Kidney epithelial cell (primary cell): Measurements from ENCODE around the gene MMP2. TPM values are rescaled to one million over a fixed set of nuclear protein-coding genes. Genes with fewer than 3 reads are reported as not detected.

Source experiments
- DNase-seq: peaks from one replicate; pipeline ENCODE4 v3.0.0-alpha.2; 2010; ENCODE audit warnings: low read depth
- H3K27me3 ChIP-seq: 2 replicates; pipeline ENCODE4 v1.6.0; 2011; ENCODE audit warnings: low read length; ENCODE audit not compliant: control insufficient read depth, insufficient read depth
- H3K36me3 ChIP-seq: 2 replicates; pipeline ENCODE4 v1.5.1; 2011; ENCODE audit warnings: low read length; ENCODE audit not compliant: control insufficient read depth, insufficient read depth
- H3K4me3 ChIP-seq: 2 replicates; pipeline ENCODE4 v1.5.1; 2011; ENCODE audit warnings: low read depth, mild to moderate bottlenecking, control low read depth, low read length
- total RNA-seq: library from RNA; depleted of rRNA; stranded (reverse); fragments of >200 nt; gene quantifications from 2 replicates; pipeline ENCODE4 v1.2.3, GENCODE V29; 2015
- TF ChIP-seq, protein P1 (sequence below): IDR thresholded peaks from 2 replicates; pipeline ENCODE4 v1.5.1; 2011; ENCODE audit warnings: mild to moderate bottlenecking, moderate library complexity, low read length, control low read depth, inconsistent platforms; ENCODE audit not compliant: insufficient read depth, poor library complexity, severe bottlenecking

Gene MMP2
- total RNA-seq, 1 donor from 2014 or later: 188 TPM

DNA sequence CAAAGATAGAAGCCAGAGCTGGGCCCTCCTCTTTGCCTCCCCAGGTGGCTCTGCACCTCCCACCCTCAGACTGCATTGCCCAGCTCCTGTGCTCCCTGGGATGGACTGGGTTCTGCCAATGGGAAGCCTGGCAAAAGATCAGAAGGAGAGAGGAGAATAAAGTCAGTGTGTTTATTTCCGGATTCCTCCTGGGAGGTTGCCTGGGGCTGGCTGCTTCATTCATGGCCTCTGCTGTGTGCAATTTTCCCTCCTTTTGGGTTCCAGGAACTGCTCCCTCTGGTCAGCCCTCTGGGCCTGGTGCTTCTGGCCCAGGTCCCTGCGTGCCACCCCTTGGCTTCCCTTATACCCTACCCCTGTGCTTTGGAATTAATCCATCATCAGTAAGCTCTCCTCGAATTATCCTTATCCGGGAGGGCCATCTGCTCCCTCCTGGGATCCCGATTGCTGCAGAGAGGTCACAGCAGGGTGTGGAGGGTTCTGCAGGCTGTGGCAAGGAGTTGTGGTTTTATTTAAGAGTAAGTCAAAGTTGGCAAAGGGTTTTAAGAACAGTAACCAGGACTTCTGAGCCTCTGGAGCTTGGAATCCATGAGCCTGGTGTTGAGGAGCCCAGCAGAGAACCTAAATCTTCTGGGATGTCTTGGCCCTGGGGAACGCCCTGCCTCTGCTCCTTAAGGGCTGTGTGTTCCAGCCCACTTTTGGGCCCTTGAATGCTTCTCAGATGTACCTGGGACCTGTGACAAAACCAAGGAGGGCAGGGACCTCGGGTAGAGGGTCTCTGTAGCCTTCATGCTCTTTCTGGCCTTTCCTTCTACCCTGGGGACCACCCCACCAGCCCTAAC is 8.2 kb upstream of the MMP2 start:
- H3K4me3 ChIP-seq: no peak overlapping the region

DNA sequence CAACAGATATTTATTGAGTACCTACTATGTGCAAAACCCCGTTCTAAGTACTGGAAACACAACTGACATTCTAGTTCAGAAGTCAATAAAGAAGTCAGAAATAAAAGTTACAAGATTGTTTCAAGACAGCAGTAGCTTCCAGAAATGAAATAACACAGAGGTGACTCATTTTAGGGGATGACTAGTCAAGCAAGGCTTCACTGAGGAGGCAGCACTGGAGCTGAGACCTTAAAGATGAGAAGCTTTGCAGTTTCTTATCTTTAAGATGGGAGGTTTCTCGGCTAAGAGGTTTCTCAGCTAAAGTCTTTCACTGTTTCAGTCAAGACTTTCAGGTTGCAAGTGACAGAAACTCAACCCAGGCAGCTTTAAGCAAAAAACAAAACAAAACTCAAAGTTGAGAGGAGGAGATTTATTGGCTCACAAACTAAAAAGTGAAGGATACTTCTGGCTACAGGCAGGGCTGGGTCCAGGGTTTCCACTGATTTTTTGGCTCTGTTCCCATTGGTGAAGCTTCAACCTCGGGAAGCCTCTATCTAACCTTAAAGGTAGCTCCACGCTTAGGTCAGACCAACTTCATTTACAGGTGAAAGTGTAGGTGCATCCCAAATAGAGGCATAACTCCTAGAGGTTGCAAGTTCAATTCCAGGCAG is 7.4 kb upstream of the MMP2 start:
- peak; percentile 77 for DNase-seq
- H3K36me3 ChIP-seq: no peaks in the 10 kb centered on the region
- H3K27me3 ChIP-seq: no peaks in the 10 kb centered on the region
- TF ChIP-seq, protein P1, sequence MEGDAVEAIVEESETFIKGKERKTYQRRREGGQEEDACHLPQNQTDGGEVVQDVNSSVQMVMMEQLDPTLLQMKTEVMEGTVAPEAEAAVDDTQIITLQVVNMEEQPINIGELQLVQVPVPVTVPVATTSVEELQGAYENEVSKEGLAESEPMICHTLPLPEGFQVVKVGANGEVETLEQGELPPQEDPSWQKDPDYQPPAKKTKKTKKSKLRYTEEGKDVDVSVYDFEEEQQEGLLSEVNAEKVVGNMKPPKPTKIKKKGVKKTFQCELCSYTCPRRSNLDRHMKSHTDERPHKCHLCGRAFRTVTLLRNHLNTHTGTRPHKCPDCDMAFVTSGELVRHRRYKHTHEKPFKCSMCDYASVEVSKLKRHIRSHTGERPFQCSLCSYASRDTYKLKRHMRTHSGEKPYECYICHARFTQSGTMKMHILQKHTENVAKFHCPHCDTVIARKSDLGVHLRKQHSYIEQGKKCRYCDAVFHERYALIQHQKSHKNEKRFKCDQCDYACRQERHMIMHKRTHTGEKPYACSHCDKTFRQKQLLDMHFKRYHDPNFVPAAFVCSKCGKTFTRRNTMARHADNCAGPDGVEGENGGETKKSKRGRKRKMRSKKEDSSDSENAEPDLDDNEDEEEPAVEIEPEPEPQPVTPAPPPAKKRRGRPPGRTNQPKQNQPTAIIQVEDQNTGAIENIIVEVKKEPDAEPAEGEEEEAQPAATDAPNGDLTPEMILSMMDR: no peak
- H3K4me3 ChIP-seq: no peak overlapping the region

More for the DNA sequence above, 8.2 kb upstream of the MMP2 start:
- Histone ChIP-seq H3K27me3 (no peaks in the 10 kb centered on the region), H3K36me3 (no peaks in the 10 kb centered on the region)
- no peak for DNase-seq
- TF ChIP-seq, protein P1: no peak

DNA sequence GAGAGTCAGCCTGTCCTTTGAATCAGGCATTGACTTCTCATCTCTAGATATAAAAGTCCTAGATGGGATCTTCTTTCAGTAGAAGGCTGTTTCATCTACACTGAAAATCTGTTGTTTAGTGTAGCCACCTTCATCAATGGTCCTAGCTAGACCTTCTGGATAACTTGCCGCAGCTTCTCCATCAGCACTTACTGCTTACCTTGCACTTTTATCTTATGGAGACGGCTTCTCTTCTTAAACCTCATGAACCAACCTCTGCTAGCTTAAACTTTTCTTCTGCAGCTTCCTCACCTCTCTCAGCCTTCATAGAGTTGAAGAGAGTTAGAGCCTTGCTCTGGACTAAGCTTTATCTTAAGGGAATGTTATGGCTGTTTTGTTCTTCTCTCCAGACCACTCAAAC is 5.4 kb upstream of the MMP2 start:
- no peaks in the 10 kb centered on the region for H3K27me3 ChIP-seq
- no peak for DNase-seq
- TF ChIP-seq, protein P1: no peak
- no peak overlapping the region for H3K4me3 ChIP-seq
- H3K36me3 ChIP-seq: no peaks in the 10 kb centered on the region

DNA sequence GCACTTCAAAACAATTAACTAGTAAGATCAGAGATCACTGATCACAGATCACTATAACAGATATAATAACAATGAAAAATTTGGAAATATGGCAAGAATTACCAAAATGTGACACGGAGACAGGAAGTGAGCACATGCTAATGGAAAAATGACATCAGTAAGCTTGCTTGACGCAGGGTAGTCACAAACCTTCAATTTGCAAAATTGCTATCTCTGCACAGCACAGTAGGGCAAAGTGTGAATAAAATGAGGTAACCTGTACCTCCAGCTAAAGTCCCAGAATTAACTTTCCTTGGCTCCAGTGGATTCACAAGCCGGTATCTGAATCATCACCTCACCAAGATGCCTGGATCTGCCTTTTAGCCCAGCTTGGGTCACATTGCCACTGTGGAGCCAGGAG is 4.2 kb upstream of the MMP2 start:
- TF ChIP-seq, protein P1: no peak
- Histone ChIP-seq H3K4me3 (no peak overlapping the region), H3K27me3 (no peaks in the 10 kb centered on the region), H3K36me3 (no peaks in the 10 kb centered on the region)
- no peak for DNase-seq

DNA sequence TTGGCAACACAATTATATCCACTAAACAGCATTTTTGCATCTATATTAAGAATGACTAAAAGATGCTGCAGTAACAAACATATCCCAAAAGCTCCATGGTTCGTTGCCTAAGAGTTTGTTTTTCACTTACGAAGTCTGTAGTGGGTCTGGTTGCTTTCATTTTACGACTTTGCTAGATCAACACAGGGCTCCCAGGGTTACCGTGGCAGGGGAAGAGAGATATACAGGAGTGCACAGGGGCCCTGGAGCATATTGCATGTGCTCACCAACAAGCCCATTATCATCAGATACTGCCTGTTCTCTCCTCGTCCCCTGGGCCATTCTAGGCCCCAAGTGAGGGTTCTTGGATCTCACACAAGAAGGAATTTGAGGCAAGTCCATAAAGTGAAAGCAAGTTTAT is 3.1 kb upstream of the MMP2 start:
- no peak overlapping the region for H3K4me3 ChIP-seq
- TF ChIP-seq, protein P1: no peak
- no peaks in the 10 kb centered on the region for H3K36me3 ChIP-seq
- H3K27me3 ChIP-seq: no peaks in the 10 kb centered on the region
- no peak for DNase-seq
